EH (cell line): ENCODE measurements around the gene FURIN.
"Not testable (repeated sequence)": the region's sequence is repeated elsewhere in the genome, so short reads cannot be mapped to it uniquely, and the experiment has no call there.

Source experiments
- DNase-seq: peaks from one replicate; pipeline ENCODE4 v3.0.0-alpha.2; 2015; ENCODE audit warnings: low read depth

Gene FURIN

DNA sequence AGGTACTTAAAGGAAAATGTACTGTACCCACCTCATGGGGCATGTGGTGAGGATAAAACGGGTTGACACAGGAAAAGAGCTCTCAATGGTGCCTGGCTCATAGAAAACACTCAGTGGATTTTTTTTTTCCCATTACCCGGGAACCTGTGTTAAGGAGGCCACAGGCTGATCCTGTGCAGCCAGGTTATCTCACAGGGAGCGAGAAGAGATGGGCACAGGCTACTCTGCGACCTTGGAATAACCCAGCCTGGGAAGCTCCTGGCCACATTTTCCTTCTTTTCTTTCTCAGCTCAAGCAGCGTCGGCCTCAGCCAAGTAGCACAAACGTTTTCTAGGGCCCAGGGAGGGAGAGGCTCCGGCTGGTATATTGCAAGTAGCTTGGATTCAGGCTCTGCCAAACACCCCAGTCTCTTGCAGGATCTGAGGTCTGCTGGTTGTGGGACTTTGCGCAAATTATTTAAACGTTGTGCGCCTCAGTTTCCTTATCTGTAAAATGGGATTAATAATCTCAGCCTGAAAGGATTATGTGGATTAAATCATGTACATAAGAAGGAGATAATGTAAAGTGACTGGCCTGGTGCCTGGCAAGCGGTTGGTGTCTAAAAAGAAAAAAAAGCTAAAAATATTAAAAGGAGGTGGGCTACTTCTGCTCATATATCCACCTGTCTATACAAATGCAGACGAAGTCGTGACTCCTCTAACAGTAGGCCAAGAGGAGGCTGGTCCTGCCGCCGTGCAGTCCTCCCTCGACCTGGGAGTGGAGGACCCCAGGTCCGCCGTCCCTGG is 2.2 kb downstream of the FURIN start:
- peak; percentile 46 for DNase-seq

DNA sequence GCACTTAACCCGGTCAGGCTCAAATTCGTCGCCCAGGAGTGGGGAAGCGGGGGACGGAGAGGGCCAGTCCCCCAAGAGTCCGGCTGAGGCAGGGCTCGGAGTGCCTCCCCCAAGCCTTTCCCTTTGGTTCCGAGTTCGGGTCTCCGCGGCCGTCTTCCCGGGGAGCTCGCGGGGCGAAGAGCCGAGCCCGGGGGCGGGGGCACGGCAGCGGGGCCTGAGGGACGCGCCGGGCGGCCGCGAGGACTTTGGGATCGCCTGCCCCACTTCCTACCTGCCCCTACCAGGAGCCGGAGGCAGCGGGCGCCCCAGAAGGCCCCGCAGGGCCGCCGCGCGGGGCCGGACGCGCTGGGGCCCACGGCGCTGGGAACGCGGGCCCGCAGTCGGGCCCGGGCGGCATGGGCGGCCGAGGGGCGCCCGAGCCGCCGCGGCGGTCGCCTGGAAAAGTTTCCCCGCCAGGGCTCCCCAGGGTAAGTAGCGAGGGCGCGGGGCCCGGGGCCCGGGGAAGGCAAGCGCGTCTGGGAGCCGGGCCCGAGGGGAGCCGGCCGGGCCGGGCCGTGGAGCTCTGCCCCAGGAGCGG is 2.8 kb downstream of the FURIN start:
- DNase-seq: peak; percentile 46

DNA sequence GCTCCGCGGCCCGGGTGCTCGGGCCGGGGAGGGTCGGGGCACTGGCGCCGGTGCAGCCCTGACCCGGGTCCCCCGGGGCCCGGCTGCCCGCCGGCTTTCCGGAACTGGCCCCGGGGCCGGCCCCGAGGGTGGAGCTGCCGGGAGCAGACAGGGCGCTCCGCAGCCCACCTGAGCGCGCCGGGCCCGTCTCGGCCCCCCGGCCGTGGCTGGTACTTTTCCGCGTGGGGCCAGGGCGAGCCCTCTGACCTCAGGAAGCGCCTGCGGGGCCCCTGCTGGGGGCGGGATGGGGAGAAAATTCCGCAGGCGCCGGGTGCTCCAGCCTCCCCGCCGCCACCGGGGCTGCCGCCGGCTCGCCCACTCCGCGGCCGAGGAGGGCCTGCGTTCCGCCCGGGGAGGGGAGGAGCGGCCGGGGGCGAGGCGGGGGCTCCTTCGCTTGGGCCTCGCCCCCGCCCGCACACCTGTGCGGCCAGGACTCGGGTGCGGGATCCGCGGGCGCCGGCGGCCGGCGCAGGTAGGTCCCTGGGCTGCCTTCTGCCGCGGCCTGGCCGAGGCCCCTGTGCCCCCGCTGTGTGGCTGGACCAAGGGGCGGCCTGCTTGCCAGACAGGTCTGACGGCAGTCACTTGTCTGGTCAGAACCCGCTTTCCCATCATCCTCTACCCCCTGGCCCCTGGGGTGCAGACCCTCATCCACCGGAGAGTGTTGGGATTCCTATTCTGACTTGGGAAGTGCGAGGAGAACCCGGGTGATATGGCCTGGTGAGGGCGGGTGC is 3.5 kb downstream of the FURIN start:
- DNase-seq: peak; percentile 19

DNA sequence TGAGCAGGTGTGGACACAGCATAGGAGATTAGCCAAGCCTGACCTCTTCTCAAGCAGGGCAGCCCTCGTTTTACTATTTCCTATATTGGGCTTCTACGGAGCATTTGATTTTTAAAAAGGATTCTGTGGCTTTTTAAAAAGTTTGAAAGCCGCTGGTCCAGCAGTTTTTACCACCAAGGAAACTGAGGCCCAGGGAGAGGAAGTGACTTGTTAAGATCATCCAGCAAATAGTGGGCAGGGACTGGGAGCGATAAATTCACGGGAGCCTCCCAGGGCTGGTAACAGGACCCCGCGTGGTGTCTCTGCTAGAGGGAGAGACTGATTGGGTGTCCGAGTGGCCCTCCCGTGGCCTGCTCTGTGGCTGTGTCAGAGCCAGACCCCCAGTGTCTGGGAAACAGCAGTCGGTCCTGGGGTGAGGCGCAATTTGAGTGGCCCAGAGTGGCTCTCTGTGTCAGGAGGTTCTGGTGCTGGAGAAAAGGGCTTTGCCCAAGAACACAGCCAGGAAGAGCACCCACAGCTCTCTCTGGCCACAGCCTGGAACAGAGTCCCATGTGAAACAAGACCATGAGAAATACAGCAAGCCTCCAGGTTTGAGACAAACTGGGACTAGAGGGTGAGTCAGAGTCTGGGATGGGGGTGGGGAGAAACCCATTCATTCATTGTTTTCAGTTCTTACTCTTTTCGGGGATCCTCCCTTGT is 4.2 kb downstream of the FURIN start:
- peak; percentile 85 for DNase-seq

DNA sequence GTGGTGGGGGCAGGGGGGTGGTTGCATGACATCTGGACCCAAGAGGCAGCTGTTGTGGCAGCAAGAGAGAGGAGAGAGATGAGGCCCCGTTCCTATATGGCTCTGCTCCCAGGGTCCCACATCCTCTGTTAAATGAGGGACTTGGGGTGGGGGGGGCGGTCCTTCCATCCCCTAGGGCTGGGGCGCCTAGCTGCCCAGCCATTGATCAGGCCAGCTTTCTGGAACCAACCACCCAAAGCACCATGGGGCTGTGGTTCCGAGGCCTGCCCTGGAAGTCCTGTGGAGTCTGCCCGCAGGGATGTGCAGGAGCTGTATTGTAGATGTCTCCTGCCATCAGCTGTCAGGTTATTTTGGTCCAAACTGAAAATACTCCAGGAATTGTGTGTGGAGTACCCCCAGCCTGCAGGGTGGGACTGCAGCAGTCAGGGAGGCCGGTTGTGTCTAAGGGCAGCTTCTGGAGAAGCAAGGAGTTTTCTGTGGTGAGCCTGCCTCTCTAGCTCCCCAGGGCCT is 5.2 kb downstream of the FURIN start:
- DNase-seq: no peak

DNA sequence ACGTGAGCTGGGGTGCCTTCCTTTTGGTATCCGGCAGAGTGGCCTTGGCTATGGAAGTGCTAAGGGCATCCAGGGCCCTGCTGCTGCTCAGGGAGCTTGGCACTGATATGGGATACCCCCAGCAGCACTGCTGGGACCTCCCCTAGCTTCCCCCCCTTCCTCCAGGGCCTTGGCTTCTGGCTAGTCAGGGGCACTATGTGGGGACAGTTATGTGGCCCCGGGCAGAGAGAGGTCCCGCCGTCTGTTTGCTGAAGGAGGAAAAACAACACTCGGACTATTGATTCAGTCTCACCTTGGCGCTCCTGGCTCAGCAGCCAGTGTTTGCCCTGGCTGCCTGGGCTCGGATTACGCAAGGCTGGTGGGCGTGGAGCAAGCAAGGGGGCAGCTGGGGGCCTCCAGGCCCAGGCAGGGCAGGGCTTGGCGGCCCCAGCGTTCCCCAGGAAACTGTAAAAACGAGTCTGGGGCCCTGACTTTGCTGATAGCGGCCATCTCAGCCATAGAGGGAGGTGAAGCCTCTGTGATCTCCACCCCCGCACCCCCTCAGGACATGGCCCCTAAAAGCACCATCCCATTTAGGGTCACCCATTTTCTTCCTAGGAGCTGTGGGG is 5.7 kb downstream of the FURIN start:
- DNase-seq: peak; percentile 14

DNA sequence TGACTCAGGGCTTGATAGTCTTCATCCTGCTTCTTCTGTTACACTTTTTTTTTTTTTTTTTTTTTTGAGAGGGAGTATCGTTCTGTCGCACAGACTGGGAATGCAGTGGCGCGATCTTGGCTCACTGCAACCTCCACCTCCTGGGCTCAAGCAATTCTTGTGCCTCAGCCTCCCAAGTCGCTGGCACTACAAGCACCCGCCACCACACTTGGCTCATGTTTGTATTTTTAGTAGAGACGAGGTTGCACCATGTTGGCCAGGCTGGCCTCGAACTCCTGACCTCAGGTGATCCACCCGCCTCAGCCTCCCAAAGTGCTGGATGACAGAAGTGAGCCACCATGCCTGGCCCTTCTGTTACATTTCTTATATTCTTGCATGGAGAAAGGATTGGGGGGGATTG is 6.6 kb downstream of the FURIN start:
- not testable (repeated sequence) for DNase-seq

DNA sequence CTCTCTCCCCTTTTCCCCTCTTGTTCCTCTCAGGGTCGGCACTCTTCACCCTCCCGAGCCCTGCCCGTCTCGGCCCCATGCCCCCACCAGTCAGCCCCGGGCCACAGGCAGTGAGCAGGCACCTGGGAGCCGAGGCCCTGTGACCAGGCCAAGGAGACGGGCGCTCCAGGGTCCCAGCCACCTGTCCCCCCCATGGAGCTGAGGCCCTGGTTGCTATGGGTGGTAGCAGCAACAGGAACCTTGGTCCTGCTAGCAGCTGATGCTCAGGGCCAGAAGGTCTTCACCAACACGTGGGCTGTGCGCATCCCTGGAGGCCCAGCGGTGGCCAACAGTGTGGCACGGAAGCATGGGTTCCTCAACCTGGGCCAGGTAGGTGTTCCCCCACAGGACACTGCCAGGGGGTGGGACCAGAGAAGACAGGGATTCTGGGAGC is 7.2 kb downstream of the FURIN start:
- no peak for DNase-seq

DNA sequence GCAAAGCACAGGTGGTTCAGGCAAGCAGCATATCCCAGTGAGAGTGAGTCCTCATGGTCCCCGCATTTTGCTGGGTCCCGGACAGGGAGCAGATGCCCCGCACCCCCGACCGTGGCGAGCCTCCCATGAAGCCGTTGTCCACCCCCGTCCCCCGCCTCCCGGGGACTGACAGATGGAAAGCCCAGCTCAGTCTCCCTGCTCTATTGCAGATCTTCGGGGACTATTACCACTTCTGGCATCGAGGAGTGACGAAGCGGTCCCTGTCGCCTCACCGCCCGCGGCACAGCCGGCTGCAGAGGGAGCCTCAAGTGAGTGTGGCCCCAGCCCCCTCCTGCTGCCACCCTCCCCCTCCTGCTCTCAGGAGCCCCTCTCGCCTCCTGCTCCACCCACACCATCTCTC is 7.7 kb downstream of the FURIN start:
- DNase-seq: no peak

DNA sequence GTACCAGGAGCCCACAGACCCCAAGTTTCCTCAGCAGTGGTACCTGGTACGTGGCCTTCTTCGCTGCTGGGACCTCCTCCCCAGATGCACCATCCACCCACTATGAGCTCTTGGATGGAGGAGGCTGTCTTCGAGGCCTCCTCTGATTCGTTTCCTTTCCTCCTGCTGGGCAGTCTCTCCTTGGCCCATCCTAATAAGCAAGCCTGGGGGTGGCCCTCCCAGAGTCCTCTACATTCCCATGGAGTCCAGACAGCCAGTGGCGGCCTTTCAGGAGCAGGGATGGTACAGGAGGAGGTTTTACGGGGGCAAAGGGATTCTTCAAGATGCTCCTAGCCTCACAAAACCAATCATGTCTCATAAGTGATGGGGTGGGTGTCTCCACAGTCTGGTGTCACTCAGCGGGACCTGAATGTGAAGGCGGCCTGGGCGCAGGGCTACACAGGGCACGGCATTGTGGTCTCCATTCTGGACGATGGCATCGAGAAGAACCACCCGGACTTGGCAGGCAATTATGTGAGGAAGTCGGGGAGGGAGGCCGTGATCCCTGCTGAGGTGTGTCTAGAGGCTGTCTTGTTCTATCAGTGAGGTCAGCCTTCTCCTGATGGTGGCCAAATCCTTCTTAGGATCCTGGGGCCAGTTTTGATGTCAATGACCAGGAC is 8.3 kb downstream of the FURIN start:
- no peak for DNase-seq

DNA sequence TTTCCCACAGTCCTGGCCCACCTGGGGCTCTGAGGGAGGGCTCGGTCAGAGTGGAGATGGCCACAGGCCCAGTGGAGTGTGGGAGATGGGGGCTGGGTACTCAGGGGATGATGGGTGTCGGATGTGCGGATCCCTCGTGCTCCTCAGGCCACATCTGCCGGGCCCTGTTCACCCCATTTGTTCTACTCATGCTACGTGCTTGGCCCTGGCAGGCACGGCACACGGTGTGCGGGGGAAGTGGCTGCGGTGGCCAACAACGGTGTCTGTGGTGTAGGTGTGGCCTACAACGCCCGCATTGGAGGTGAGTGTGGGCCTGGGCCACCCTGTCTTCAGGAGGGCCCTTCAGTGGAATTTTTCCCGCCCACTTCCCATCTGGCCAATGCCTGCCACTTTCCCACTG is 8.9 kb downstream of the FURIN start:
- no peak for DNase-seq

DNA sequence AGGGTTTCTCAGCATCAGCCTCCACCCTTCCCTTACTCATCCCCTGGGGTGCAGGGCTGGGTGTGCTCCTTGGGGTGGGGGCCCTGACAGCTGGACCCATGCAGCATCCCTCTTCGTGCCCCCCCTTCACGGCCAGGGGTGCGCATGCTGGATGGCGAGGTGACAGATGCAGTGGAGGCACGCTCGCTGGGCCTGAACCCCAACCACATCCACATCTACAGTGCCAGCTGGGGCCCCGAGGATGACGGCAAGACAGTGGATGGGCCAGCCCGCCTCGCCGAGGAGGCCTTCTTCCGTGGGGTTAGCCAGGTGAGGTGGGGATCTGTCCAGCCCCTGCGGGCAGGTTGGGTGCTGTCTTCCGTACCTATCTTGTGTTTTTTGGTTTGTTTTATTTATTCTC is 9.6 kb downstream of the FURIN start:
- no peak for DNase-seq

DNA sequence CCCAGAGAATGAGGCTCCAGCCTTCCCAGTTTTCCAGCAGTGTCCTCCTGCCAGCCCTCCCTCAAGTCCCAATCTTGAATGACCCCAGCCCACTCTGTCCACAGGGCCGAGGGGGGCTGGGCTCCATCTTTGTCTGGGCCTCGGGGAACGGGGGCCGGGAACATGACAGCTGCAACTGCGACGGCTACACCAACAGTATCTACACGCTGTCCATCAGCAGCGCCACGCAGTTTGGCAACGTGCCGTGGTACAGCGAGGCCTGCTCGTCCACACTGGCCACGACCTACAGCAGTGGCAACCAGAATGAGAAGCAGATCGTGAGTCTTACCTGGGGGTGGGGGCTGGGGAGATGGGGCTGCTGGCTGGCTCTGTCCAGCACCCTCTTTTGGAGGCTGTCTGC is 10.3 kb downstream of the FURIN start:
- no peak for DNase-seq

DNA sequence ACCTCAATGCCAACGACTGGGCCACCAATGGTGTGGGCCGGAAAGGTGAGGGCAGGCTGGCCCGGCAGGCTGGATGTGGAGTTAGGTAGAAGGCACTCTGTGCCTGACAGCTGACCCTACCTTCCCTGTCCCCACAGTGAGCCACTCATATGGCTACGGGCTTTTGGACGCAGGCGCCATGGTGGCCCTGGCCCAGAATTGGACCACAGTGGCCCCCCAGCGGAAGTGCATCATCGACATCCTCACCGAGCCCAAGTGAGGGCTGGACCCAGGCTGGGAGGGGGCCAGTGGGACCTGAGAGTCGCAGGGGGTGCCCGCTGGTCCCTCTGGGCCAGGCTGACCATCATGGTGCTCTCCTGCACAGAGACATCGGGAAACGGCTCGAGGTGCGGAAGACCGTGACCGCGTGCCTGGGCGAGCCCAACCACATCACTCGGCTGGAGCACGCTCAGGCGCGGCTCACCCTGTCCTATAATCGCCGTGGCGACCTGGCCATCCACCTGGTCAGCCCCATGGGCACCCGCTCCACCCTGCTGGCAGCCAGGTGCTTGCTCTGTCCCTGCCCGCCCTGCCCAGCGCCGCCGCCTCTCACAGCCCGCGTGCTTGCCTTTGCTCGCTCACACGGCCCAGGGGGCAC is 11.5 kb downstream of the FURIN start:
- no peak for DNase-seq

DNA sequence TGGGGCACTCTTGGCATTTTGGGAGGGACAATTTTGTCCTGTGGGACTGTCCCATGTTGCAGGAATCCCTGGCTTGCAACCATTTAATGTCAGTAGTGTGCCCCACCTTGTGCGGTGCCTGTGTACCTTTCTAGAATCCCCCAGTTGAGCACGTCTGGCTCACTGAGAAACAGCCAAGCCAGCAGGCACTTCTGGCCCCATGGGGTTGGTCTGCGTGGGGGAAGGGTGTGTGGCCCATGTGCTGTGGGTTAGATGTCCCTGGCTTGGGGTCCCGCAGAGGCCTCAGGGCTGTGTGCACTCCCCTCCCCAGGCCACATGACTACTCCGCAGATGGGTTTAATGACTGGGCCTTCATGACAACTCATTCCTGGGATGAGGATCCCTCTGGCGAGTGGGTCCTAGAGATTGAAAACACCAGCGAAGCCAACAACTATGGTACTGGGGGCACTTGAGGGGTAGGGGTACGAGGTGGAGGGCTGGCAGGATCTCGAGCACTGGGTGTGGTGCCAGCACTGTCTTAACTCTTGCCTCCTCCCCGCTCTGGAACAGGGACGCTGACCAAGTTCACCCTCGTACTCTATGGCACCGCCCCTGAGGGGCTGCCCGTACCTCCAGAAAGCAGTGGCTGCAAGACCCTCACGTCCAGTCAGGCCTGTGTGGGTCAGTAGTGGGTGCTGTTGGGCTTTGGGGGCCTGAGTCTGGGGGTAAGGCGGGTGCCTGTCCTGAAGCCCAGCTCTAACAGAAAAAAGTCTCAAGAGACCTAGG is 12.2 kb downstream of the FURIN start:
- no peak for DNase-seq

DNA sequence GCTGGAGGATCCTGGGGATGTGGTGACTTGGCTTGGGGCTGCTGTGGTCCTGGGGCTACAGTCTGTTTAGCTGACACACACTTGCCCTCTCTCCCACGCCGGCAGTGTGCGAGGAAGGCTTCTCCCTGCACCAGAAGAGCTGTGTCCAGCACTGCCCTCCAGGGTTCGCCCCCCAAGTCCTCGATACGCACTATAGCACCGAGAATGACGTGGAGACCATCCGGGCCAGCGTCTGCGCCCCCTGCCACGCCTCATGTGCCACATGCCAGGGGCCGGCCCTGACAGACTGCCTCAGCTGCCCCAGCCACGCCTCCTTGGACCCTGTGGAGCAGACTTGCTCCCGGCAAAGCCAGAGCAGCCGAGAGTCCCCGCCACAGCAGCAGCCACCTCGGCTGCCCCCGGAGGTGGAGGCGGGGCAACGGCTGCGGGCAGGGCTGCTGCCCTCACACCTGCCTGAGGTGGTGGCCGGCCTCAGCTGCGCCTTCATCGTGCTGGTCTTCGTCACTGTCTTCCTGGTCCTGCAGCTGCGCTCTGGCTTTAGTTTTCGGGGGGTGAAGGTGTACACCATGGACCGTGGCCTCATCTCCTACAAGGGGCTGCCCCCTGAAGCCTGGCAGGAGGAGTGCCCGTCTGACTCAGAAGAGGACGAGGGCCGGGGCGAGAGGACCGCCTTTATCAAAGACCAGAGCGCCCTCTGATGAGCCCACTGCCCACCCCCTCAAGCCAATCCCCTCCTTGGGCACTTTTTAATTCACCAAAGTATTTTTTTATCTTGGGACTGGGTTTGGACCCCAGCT is 13.0 kb downstream of the FURIN start:
- no peak for DNase-seq

DNA sequence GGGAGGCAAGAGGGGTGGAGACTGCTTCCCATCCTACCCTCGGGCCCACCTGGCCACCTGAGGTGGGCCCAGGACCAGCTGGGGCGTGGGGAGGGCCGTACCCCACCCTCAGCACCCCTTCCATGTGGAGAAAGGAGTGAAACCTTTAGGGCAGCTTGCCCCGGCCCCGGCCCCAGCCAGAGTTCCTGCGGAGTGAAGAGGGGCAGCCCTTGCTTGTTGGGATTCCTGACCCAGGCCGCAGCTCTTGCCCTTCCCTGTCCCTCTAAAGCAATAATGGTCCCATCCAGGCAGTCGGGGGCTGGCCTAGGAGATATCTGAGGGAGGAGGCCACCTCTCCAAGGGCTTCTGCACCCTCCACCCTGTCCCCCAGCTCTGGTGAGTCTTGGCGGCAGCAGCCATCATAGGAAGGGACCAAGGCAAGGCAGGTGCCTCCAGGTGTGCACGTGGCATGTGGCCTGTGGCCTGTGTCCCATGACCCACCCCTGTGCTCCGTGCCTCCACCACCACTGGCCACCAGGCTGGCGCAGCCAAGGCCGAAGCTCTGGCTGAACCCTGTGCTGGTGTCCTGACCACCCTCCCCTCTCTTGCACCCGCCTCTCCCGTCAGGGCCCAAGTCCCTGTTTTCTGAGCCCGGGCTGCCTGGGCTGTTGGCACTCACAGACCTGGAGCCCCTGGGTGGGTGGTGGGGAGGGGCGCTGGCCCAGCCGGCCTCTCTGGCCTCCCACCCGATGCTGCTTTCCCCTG is 13.8 kb downstream of the FURIN start:
- DNase-seq: no peak

DNA sequence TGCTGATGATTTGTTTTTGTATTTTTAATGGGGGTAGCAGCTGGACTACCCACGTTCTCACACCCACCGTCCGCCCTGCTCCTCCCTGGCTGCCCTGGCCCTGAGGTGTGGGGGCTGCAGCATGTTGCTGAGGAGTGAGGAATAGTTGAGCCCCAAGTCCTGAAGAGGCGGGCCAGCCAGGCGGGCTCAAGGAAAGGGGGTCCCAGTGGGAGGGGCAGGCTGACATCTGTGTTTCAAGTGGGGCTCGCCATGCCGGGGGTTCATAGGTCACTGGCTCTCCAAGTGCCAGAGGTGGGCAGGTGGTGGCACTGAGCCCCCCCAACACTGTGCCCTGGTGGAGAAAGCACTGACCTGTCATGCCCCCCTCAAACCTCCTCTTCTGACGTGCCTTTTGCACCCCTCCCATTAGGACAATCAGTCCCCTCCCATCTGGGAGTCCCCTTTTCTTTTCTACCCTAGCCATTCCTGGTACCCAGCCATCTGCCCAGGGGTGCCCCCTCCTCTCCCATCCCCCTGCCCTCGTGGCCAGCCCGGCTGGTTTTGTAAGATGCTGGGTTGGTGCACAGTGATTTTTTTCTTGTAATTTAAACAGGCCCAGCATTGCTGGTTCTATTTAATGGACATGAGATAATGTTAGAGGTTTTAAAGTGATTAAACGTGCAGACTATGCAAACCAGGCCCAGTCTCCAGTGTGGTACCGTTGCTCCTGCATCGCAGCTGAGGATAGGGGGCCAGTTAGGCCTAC is 14.6 kb downstream of the FURIN start:
- no peak for DNase-seq
